Putamen (tissue), 1 donor: ENCODE measurements around the gene CA14.
"Not testable (repeated sequence)": the region's sequence is repeated elsewhere in the genome, so short reads cannot be mapped to it uniquely, and the experiment has no call there.

Experiments used
- DNase-seq: peaks from one replicate; pipeline ENCODE4 v3.0.0-alpha.2; 2016; ENCODE audit warnings: low spot score

The CA14 gene

GRCh38 chr1:150235852-150236613 is 21.5 kb upstream of the CA14 start, which contains the start of gene ANP32E:
TSS of gene ANP32E (minus strand) at chr1:150236112. CDS start at chr1:150235786, 326 bp downstream.
- DNase-seq, result peak; percentile 99

DNA sequence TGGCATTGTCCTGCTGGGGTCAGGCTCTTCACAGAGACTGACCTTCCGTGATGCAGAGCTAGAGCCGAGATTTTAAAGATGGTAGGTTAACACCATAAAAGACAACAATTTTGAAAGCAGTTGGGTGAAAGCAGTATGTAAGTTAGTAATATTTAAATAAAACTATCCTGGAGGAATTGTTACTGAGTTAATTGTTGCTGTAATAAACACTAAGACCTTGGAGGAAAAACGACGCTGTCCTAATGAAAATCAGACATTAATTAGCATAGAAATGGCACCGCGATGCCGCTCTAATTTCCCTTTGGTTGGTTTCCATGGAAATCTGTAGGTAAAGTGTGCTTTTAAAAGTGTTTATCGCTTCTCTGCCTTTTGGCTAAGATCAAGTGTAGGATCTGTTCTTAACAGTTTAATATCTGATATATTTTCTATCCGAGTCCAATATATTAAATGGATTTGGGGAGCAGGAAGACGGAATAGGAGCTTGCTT is 20.9 kb upstream of the CA14 start:
- DNase-seq, result no peak

- DNase-seq, result not testable (repeated sequence)
Measured at GRCh38 chr1:150237176-150237575, 20.4 kb upstream of the CA14 start.

- DNase-seq, result no peak
Measured at GRCh38 chr1:150237746-150238145, 19.8 kb upstream of the CA14 start.

- no peak for DNase-seq
Measured at GRCh38 chr1:150243003-150243402, 14.6 kb upstream of the CA14 start.

DNA sequence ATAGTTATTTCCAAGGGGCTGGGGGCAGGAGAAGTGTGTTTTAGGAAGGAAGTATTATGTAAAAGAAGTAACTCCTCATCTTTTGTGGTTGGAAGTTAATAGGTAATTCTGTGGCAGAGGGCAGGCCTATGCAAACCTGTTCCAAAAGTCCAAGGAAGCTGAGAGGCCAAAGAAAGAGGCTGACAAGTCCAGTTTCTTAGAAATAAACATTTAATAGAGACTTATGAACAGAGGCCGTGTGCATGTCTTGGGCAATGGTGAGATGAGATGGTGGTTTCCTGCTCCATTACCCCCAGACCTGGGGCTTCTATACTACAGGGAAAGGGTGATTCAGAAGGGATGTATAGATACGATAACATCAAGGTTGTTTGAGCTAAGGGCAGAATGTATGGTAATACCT is 7.6 kb upstream of the CA14 start:
- DNase-seq, result no peak

DNA sequence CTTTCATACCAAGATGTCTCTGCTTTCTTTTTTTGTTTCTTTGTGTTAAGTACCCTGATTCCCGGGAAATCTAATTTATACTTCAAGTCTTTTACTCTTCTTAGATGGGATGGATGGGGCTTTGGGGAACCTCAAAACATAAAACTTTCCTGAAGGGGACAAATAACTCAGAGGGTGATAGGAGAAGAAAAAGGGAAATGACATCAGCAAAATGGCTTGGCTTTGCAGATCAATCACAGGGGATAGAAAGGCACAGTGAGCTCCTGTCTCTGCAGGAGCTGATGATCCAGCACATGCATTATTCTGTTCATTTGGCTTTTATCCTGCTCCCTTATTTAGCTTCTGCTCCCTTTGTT is 1.4 kb upstream of the CA14 start:
- no peak for DNase-seq

GRCh38 chr1:150256554-150257341 is 826 bp upstream of the CA14 start:
- DNase-seq, result peak; percentile 83

- no peak for DNase-seq
Measured at GRCh38 chr1:150259217-150259616, 1.6 kb downstream of the CA14 start.

GRCh38 chr1:150259758-150260669 is 2.4 kb downstream of the CA14 start:
- DNase-seq, result peak; percentile 83

DNA sequence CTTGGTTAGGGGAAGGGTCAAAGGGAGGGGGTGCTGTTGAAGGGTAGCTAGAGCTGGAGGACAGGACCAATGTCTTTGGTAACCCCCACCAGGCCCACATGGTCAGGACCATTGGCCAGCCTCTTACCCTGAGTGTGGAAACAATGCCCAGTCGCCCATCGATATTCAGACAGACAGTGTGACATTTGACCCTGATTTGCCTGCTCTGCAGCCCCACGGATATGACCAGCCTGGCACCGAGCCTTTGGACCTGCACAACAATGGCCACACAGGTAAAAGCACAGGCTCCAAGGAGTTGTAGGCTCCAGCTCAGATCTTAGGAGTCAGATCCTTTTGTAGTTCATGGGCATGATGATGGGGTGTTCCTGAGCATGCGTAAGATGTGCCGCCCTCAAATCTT is 3.8 kb downstream of the CA14 start:
- DNase-seq, result no peak

DNA sequence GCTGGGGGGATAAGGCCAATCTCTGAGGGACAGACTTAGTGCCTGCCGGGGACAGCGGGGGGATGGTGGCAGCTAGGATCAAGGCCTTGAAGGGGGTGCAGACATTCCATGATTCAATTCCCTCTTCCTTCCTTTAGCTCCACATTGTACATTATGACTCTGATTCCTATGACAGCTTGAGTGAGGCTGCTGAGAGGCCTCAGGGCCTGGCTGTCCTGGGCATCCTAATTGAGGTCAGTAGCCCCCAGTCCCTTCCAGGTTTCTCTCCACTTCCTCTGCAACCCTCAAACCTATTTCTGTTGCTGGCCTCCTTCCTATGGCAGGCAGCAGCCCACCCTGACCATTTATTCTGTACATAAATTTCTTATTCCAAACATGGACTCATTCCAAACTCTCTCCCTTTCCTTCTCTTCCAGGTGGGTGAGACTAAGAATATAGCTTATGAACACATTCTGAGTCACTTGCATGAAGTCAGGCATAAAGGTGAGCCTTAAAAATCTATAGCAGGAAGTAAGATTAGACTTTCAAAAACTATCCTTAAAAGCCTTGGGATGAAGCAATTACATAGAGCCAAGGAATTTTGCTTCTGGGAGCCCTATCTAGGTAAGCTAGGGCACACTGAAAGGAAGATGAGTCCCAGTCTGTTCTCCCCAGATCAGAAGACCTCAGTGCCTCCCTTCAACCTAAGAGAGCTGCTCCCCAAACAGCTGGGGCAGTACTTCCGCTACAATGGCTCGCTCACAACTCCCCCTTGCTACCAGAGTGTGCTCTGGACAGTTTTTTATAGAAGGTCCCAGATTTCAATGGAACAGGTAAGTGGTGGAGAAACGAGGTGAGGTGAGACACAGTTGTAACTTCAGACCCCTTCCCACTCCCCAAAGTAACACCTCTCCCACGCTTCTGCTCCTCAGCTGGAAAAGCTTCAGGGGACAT is 5.1 kb downstream of the CA14 start:
- DNase-seq, result peak; percentile 46

DNA sequence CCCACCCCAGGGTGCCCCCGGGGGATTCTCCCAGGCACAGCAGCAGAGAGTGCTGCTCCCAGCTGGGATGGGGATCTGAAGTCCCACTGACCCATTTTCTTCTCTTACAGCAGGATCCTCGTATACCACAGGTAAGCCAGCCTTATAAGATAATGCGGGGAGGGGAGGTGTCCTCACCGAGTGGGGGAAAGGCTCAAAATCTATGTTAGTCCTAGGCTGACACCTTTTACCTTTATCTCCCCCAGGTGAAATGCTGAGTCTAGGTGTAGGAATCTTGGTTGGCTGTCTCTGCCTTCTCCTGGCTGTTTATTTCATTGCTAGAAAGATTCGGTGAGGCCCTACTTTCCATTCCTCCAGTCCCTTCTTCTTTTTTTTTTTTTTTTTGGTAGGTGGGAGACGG is 6.0 kb downstream of the CA14 start:
- no peak for DNase-seq

GRCh38 chr1:150267896-150268295 is 10.3 kb downstream of the CA14 start:
- DNase-seq, result no peak

- no peak for DNase-seq
Measured at GRCh38 chr1:150268340-150268704, 10.7 kb downstream of the CA14 start.

DNA sequence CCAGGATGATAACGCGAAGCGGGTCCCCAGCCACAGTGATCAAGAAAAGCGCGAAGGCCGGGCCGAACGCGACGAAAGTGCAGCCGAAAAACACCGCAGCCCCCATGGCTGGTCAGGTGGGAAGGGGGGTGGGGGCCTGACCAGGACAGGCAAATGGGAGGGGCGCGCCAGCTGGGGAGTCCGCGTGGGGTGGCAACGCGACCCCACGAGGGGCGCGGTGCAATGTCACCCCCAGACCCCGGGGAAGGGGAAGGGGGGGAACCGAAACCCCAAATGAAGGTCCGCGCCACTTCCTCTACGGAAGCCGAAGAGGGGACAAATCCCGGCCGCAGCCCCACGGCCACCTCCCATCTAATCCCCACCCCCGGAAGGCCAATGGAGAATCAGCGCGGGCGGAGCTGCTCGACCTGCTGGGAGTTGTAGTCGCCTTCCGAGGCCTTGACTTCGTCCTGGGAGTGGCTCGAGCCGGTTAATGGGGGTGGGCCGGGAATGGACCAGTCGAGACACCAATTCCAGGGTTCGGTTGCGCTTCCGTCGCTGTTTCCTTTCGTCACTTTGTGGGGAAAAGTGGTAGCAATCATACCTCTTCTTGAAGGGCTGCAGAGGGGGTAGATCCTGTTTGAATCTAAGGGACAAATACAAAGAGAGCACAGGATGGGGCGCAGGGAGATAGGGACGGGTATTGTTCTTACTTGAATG is 11.3 kb downstream of the CA14 start, which contains the start of gene APH1A:
Gene APH1A (minus strand): TSS at position 312 of the 699 bp plus-strand sequence. CDS start 206 bp downstream, at position 106.
- DNase-seq, result peak; percentile 98

GRCh38 chr1:150269451-150269850 is 11.9 kb downstream of the CA14 start:
- DNase-seq, result no peak

- no peak for DNase-seq
Measured at GRCh38 chr1:150271291-150271959, 13.9 kb downstream of the CA14 start.

DNA sequence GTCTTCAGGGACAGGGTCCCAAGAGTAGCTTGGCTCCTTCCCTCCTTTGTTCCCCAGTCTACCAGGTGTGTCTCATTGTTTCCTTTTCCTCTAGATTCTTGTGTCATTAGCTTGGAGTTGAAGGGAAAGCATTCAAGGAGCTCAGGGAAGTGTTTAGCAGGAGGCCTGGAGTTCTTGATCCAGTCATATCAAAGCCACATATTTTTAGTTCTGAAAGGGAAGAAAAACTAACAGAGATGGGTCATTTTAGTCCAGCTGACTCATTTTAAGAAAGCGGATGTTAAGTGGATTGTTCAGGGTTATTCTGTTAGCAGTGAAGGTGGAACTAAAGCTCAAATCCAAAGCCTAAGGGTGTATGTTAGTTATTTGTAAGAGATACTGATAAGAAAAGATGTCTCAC is 15.7 kb downstream of the CA14 start:
- no peak for DNase-seq
